ENCODE data around the gene CLEC18B.

DNA sequence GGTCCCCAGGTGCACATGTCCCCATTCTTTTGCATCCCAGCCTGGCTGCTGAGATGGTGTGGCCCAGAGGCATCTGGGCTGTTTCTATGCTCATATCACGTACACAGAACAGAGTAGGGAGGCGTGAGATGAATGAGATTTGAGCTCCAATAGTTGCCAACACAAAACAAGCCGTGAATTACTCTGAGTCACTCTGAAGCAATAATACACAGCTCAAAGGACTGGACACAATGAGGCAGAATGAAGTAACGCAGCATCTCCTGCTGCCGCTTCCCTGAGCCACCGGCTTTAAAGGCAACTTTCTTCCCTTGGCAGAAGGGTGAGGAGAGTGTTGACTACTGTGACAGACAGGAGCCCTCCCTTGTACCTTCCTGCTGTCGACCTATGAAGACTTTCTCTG is 33.9 kb upstream of the CLEC18B start:
- TF ChIP-seq, protein P1, sequence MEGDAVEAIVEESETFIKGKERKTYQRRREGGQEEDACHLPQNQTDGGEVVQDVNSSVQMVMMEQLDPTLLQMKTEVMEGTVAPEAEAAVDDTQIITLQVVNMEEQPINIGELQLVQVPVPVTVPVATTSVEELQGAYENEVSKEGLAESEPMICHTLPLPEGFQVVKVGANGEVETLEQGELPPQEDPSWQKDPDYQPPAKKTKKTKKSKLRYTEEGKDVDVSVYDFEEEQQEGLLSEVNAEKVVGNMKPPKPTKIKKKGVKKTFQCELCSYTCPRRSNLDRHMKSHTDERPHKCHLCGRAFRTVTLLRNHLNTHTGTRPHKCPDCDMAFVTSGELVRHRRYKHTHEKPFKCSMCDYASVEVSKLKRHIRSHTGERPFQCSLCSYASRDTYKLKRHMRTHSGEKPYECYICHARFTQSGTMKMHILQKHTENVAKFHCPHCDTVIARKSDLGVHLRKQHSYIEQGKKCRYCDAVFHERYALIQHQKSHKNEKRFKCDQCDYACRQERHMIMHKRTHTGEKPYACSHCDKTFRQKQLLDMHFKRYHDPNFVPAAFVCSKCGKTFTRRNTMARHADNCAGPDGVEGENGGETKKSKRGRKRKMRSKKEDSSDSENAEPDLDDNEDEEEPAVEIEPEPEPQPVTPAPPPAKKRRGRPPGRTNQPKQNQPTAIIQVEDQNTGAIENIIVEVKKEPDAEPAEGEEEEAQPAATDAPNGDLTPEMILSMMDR (conservative IDR thresholded peaks at IDR 0.05), result no peak
- no peak for TF ChIP-seq ZFX (IDR thresholded peaks at IDR 0.05)

Measured in C4-2B (cell line).